NT2/D1 (cell line): ENCODE data around the gene MPC1.

ENCODE experiments used
- DNase-seq: peaks from one replicate; pipeline ENCODE4 v3.0.0-alpha.2; 2011; ENCODE audit warnings: low read depth, low spot score
- H3K27me3 ChIP-seq: 2 replicates; pipeline ENCODE4 v1.6.0; 2011; ENCODE audit warnings: mild to moderate bottlenecking; ENCODE audit not compliant: insufficient read length, insufficient read depth
- H3K36me3 ChIP-seq: 2 replicates; pipeline ENCODE4 v1.6.1; 2011; ENCODE audit warnings: mild to moderate bottlenecking, low read length, mixed read lengths; ENCODE audit not compliant: insufficient read depth, insufficient read length
- H3K4me1 ChIP-seq: 2 replicates; pipeline ENCODE4 v1.5.1; 2011; ENCODE audit not compliant: insufficient read depth, insufficient read length
- H3K4me3 ChIP-seq: 2 replicates; pipeline ENCODE4 v1.5.1; 2011; ENCODE audit warnings: low read depth; ENCODE audit not compliant: insufficient read length
- H3K9ac ChIP-seq: 2 replicates; pipeline ENCODE4 v1.6.0; 2011; ENCODE audit warnings: low read depth; ENCODE audit not compliant: insufficient read length
- H3K9me3 ChIP-seq: 2 replicates; pipeline ENCODE4 v1.5.1; 2011; ENCODE audit warnings: mild to moderate bottlenecking, low read length; ENCODE audit not compliant: insufficient read depth
- SUZ12 ChIP-seq: IDR thresholded peaks from 2 replicates; pipeline ENCODE4 v1.6.1; 2011; ENCODE audit not compliant: insufficient read length, insufficient read depth; ENCODE audit errors: extremely low read depth
- YY1 ChIP-seq: IDR thresholded peaks from 2 replicates; pipeline ENCODE4 v1.6.1; 2011; ENCODE audit not compliant: insufficient read length, insufficient read depth
- ZNF274 ChIP-seq: IDR thresholded peaks from 2 replicates; pipeline ENCODE4 v1.6.1; 2011; ENCODE audit warnings: mild to moderate bottlenecking, low read depth, low read length

Gene MPC1

DNA sequence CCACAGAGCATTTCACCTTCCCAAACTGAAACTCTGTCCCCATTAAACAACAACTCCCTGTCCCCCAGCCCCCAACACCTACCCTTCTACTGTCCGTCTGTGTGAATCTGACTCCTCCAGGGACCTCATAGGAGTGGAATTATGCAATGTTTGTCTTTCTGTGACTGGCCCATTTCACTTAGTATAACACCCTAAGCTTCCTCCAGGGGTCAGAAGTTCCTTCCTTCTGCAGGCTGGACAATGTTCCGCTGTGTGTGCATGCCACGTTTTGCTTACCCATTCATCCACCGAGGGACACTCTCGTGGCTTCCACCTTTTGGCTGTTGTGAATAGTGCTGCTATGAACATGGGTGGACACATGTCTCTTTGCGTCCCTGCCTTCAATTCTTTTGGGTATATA is 37.6 kb upstream of the MPC1 start:
- no peaks in the 10 kb centered on the region for H3K4me1 ChIP-seq
- no peak overlapping the region for H3K4me3 ChIP-seq
- no peak for DNase-seq
- H3K36me3 ChIP-seq = no peaks in the 10 kb centered on the region
- H3K9ac ChIP-seq = no peak overlapping the region
- no peaks in the 10 kb centered on the region for H3K9me3 ChIP-seq
- H3K27me3 ChIP-seq = no peaks in the 10 kb centered on the region
- TF ChIP-seq YY1 (no peak), ZNF274 (no peak), SUZ12 (no peak)

- H3K27me3 ChIP-seq = no peaks in the 10 kb centered on the region
- no peaks in the 10 kb centered on the region for H3K4me1 ChIP-seq
- no peaks in the 10 kb centered on the region for H3K36me3 ChIP-seq
- no peaks in the 10 kb centered on the region for H3K9me3 ChIP-seq
- H3K9ac ChIP-seq = no peak overlapping the region
- TF ChIP-seq SUZ12 (no peak), ZNF274 (no peak), YY1 (no peak)
- DNase-seq = no peak
- no peak overlapping the region for H3K4me3 ChIP-seq
Observed at GRCh38 chr6:166419717-166420116, 37.0 kb upstream of the MPC1 start.

DNA sequence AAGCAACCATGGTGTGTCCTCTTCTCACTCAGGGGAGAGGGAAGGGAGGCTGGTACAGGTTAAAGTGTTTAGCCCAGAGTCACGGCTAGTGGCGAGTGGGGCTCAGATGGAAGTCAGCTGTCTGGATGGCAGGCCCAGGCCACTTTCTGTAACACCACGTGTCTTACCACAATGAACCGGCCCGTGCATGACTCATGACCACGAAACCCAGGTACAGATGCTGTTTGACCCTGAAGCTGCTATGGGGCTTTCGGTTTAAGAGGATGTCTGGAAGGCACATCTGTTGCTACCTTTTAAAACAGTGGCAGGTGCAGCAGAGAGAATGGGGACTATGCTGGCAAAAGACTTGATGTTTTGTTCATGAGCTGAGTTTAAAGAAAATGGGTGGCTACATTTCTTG is 36.5 kb upstream of the MPC1 start:
- Histone ChIP-seq H3K4me3 (no peak overlapping the region), H3K36me3 (no peaks in the 10 kb centered on the region), H3K9me3 (no peaks in the 10 kb centered on the region), H3K4me1 (no peaks in the 10 kb centered on the region), H3K27me3 (no peaks in the 10 kb centered on the region), H3K9ac (no peak overlapping the region)
- DNase-seq = no peak
- TF ChIP-seq ZNF274 (no peak), YY1 (no peak), SUZ12 (no peak)

- no peak for DNase-seq
- H3K27me3 ChIP-seq = no peaks in the 10 kb centered on the region
- no peaks in the 10 kb centered on the region for H3K9me3 ChIP-seq
- no peak overlapping the region for H3K9ac ChIP-seq
- no peak overlapping the region for H3K4me3 ChIP-seq
- TF ChIP-seq SUZ12 (no peak), ZNF274 (no peak), YY1 (no peak)
- H3K36me3 ChIP-seq = no peaks in the 10 kb centered on the region
- no peaks in the 10 kb centered on the region for H3K4me1 ChIP-seq
Observed at GRCh38 chr6:166418691-166419143, 36.0 kb upstream of the MPC1 start.

DNA sequence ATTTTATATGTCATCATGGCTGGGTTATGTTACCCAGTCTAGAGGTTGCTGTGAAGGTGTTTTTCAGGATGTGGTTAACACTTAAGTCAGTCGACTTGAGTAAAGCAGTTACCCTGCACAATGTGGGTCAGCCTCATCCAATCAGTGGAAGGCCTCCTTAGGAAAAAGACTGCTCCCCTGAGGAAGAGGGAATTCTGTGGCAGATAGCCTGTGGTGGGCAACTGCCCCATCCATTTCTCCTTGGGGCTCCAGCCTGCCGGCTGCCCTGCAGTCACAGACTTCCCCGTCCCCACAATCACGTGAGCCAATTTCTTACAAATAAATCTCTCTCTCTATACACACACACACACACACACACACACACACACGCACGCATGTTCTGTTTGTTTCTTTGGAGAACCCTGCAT is 34.5 kb upstream of the MPC1 start:
- TF ChIP-seq ZNF274 (no peak), YY1 (no peak), SUZ12 (no peak)
- Histone ChIP-seq H3K36me3 (peaks cover 6% of the 10 kb centered on the region), H3K9me3 (no peaks in the 10 kb centered on the region), H3K27me3 (no peaks in the 10 kb centered on the region), H3K4me1 (no peaks in the 10 kb centered on the region), H3K9ac (no peak overlapping the region), H3K4me3 (no peak overlapping the region)
- DNase-seq = no peak

GRCh38 chr6:166415833-166416347 is 33.1 kb upstream of the MPC1 start:
- Histone ChIP-seq H3K27me3 (no peaks in the 10 kb centered on the region), H3K4me1 (no peaks in the 10 kb centered on the region), H3K9ac (no peak overlapping the region), H3K9me3 (no peaks in the 10 kb centered on the region), H3K4me3 (no peak overlapping the region), H3K36me3 (peaks cover 6% of the 10 kb centered on the region)
- no peak for DNase-seq
- TF ChIP-seq YY1 = no peak
- TF ChIP-seq ZNF274 = no peak
- no peak for TF ChIP-seq SUZ12

- no peak overlapping the region for H3K4me3 ChIP-seq
- TF ChIP-seq SUZ12 = no peak
- TF ChIP-seq ZNF274 = no peak
- TF ChIP-seq YY1 = no peak
- H3K36me3 ChIP-seq = peaks cover 6% of the 10 kb centered on the region
- H3K9ac ChIP-seq = no peak overlapping the region
- H3K9me3 ChIP-seq = no peaks in the 10 kb centered on the region
- H3K27me3 ChIP-seq = no peaks in the 10 kb centered on the region
- DNase-seq = no peak
- H3K4me1 ChIP-seq = no peaks in the 10 kb centered on the region
Observed at GRCh38 chr6:166415306-166415705, 32.6 kb upstream of the MPC1 start.
